ENCODE results near the gene ZDHHC1. TPM values are rescaled to one million over a fixed set of nuclear protein-coding genes. Genes with fewer than 3 reads are reported as not detected.
A peak's percentile ranks its signal among the peaks of the same experiment; 100 is the strongest.

ZDHHC1 gene
- total and polyA plus RNA-seq, 2 of the 13 experiments (the other 11 are each of a cell fraction or from before 2014, with no cell fraction given) = 0.51 to 1.1 TPM

- 0 out of 2 replicates have a peak, but pooled peaks have one; percentile 30 for TF ChIP-seq MIER2 (CRISPR knock-in tag; IDR thresholded peaks at IDR 0.05)
- no peak; the same call in 1 of the 2 replicates for TF ChIP-seq GABPB1 (CRISPR knock-in tag; IDR thresholded peaks at IDR 0.05)
- no peak for TF ChIP-seq ZSCAN12 (CRISPR knock-in tag; IDR thresholded peaks at IDR 0.05)
- TF ChIP-seq BATF2 (CRISPR knock-in tag; IDR thresholded peaks at IDR 0.05) = no peak
- no peak for TF ChIP-seq ZNF768 (CRISPR knock-in tag; IDR thresholded peaks at IDR 0.05)
- no peak for TF ChIP-seq ZNF468 (CRISPR knock-in tag; IDR thresholded peaks at IDR 0.05)
- TF ChIP-seq PATZ1 (CRISPR knock-in tag; IDR thresholded peaks at IDR 0.05) = peak; percentile 45; the same call in 1 of the 2 replicates
- TF ChIP-seq IKZF4 (CRISPR knock-in tag; IDR thresholded peaks at IDR 0.05; ENCODE audit: borderline replicate concordance, low read depth, not compliant biosample characterization) = peak; percentile 67
- peak; percentile 61; the same call in 1 of the 2 replicates for TF ChIP-seq KLF11 (CRISPR knock-in tag; IDR thresholded peaks at IDR 0.05)
- TF ChIP-seq NFIC (IDR thresholded peaks at IDR 0.05; ENCODE audit: low read length) = no peak
- TF ChIP-seq, protein P1, sequence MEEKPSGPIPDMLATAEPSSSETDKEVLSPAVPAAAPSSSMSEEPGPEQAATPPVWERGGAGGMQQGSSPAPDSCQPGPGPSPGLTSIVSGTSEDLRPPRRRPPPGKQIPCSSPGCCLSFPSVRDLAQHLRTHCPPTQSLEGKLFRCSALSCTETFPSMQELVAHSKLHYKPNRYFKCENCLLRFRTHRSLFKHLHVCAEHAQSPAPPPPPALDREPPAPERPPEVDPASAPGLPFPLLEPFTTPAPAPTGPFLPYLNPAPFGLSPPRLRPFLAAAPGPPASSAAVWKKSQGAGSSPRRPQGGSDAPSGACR (CRISPR knock-in tag; IDR thresholded peaks at IDR 0.05) = no peak
- TF ChIP-seq ZNF30 (CRISPR knock-in tag; IDR thresholded peaks at IDR 0.05) = no peak
- peak; percentile 56 for TF ChIP-seq THAP11 (CRISPR knock-in tag; IDR thresholded peaks at IDR 0.05)
- TF ChIP-seq PRDM15 (CRISPR knock-in tag; IDR thresholded peaks at IDR 0.05) = no peak
- TF ChIP-seq KAT7 (CRISPR knock-in tag; IDR thresholded peaks at IDR 0.05; ENCODE audit: borderline replicate concordance) = no peak
- TF ChIP-seq LCORL (IDR thresholded peaks at IDR 0.05) = no peak
- peak; percentile 75 for TF ChIP-seq LCORL (CRISPR knock-in tag; IDR thresholded peaks at IDR 0.05)
- TF ChIP-seq SNAPC2 (CRISPR knock-in tag; IDR thresholded peaks at IDR 0.05) = no peak
- TF ChIP-seq ZMYM2 (CRISPR knock-in tag; IDR thresholded peaks at IDR 0.05) = no peak
- TF ChIP-seq PRMT3 (CRISPR knock-in tag; IDR thresholded peaks at IDR 0.05; ENCODE audit: borderline replicate concordance, low read depth) = no peak
- peak; percentile 99 for TF ChIP-seq ZBTB43 (CRISPR knock-in tag; conservative IDR thresholded peaks at IDR 0.05)
- no peak for TF ChIP-seq GTF3A (CRISPR knock-in tag; conservative IDR thresholded peaks at IDR 0.05)
- 0 out of 2 replicates have a peak, but pooled peaks have one; percentile 39 for TF ChIP-seq HMG20A (CRISPR knock-in tag; IDR thresholded peaks at IDR 0.05; ENCODE audit: borderline replicate concordance)
Observed at GRCh38 chr16:67429053-67429798, 12.9 kb upstream of the ZDHHC1 start (continued).

Measured in HepG2 (cell line).